HL-60 (cell line): ENCODE results near the gene VOPP1.

Experiments
- DNase-seq, 2 experiments: peaks; one replicate each; pipeline ENCODE4 v3.0.0-alpha.2; 2010 to 2020; ENCODE audit warnings: low read depth in 1 of 2, low spot score in 1 of 2
- H3K27ac ChIP-seq: fragments of 250-450 bp; sonication (Bioruptor Pico); replicated peaks from 2 replicates; pipeline ENCODE4 v1.5.1; 2020; ENCODE audit warnings: mild to moderate bottlenecking, moderate library complexity
- H3K27me3 ChIP-seq: fragments of 250-450 bp; sonication (Bioruptor Pico); 2 replicates; pipeline ENCODE4 v1.5.1; 2021; ENCODE audit warnings: mild to moderate bottlenecking, moderate library complexity; ENCODE audit not compliant: insufficient read depth, poor library complexity, severe bottlenecking
- H3K4me3 ChIP-seq: replicated peaks from 2 replicates; pipeline ENCODE4 v1.5.1; 2011; ENCODE audit warnings: mild to moderate bottlenecking, control low read depth, low read length; ENCODE audit not compliant: insufficient read depth
- GABPA ChIP-seq: IDR thresholded peaks from 2 replicates; pipeline ENCODE4 v1.6.1; 2012; ENCODE audit warnings: low read depth
- POLR2AphosphoS5 ChIP-seq: IDR thresholded peaks from 2 replicates; pipeline ENCODE4 v1.6.1; 2012; ENCODE audit warnings: low read depth
- SPI1 ChIP-seq: IDR thresholded peaks from 2 replicates; pipeline ENCODE4 v1.6.1; 2012; ENCODE audit warnings: low read depth, mild to moderate bottlenecking, borderline replicate concordance
- TF ChIP-seq, protein P1 (sequence below): IDR thresholded peaks from one replicate; pipeline ENCODE4 v1.5.1; 2011; ENCODE audit warnings: low read length, control low read depth, inconsistent platforms; ENCODE audit not compliant: insufficient read depth
- TF ChIP-seq, protein P2 (sequence below): IDR thresholded peaks from 2 replicates; pipeline ENCODE4 v1.6.1; 2012; ENCODE audit warnings: low read depth; ENCODE audit not compliant: insufficient replicate concordance

The VOPP1 gene

DNA sequence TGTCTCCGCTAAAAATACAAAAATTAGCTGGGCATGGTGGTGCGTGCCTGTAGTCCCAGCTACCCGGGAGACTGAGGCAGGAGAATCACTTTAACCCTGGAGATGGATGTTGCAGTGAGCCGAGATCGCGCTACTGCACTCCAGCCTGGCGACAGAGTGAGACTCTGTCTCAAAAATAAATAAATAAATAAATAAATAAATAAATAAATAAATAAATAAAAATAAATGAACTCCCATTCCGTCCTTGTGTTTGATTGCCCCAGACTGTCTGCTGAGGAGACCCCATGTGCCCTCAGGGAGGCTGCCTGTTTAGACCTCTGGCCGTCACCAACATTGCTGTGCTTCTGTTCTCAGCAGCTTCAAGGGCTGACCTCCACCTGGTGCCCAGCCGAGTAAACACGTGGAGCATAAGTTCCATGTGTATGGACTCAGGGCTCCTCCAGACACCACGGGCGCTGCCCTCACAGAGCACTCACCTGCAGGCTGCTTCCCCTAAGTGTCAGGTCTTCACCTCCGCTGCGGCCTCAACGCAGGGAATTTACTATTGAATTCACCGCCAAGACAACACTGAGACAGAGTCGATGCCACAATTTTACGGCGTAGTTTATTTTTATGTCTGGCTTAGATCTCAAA lies 32.0 kb downstream of the VOPP1 start:
- Histone ChIP-seq H3K27ac (no peak overlapping the region), H3K27me3 (no peaks in the 10 kb centered on the region), H3K4me3 (no peak overlapping the region)
- no peak for TF ChIP-seq GABPA
- no peak for TF ChIP-seq SPI1
- TF ChIP-seq, protein P1, sequence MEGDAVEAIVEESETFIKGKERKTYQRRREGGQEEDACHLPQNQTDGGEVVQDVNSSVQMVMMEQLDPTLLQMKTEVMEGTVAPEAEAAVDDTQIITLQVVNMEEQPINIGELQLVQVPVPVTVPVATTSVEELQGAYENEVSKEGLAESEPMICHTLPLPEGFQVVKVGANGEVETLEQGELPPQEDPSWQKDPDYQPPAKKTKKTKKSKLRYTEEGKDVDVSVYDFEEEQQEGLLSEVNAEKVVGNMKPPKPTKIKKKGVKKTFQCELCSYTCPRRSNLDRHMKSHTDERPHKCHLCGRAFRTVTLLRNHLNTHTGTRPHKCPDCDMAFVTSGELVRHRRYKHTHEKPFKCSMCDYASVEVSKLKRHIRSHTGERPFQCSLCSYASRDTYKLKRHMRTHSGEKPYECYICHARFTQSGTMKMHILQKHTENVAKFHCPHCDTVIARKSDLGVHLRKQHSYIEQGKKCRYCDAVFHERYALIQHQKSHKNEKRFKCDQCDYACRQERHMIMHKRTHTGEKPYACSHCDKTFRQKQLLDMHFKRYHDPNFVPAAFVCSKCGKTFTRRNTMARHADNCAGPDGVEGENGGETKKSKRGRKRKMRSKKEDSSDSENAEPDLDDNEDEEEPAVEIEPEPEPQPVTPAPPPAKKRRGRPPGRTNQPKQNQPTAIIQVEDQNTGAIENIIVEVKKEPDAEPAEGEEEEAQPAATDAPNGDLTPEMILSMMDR = no peak
- TF ChIP-seq, protein P2, sequence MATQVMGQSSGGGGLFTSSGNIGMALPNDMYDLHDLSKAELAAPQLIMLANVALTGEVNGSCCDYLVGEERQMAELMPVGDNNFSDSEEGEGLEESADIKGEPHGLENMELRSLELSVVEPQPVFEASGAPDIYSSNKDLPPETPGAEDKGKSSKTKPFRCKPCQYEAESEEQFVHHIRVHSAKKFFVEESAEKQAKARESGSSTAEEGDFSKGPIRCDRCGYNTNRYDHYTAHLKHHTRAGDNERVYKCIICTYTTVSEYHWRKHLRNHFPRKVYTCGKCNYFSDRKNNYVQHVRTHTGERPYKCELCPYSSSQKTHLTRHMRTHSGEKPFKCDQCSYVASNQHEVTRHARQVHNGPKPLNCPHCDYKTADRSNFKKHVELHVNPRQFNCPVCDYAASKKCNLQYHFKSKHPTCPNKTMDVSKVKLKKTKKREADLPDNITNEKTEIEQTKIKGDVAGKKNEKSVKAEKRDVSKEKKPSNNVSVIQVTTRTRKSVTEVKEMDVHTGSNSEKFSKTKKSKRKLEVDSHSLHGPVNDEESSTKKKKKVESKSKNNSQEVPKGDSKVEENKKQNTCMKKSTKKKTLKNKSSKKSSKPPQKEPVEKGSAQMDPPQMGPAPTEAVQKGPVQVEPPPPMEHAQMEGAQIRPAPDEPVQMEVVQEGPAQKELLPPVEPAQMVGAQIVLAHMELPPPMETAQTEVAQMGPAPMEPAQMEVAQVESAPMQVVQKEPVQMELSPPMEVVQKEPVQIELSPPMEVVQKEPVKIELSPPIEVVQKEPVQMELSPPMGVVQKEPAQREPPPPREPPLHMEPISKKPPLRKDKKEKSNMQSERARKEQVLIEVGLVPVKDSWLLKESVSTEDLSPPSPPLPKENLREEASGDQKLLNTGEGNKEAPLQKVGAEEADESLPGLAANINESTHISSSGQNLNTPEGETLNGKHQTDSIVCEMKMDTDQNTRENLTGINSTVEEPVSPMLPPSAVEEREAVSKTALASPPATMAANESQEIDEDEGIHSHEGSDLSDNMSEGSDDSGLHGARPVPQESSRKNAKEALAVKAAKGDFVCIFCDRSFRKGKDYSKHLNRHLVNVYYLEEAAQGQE = no peak
- no peak for TF ChIP-seq POLR2AphosphoS5
- DNase-seq = no peak

DNA sequence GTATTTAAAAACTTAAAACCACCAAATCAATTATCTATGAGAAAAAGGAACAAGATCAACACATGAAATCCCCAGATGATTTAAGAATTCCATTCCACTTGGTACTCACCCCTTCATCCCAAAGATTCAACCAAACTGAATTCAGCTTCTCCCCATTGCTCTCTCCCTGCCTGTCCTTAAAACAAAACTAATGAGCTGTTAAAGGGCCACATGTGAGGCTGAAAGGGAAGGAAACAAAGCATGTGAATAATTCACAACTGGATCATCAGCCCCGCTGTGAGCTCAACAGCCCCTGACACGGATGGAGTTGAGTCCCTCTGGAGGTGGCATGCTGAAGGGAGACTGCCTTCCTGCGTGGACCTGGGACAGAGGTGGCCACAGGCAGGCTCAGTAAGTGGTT lies 32.9 kb downstream of the VOPP1 start:
- TF ChIP-seq POLR2AphosphoS5 = no peak
- Histone ChIP-seq H3K27ac (no peak overlapping the region), H3K27me3 (no peaks in the 10 kb centered on the region), H3K4me3 (no peak overlapping the region)
- DNase-seq = no peak

DNA sequence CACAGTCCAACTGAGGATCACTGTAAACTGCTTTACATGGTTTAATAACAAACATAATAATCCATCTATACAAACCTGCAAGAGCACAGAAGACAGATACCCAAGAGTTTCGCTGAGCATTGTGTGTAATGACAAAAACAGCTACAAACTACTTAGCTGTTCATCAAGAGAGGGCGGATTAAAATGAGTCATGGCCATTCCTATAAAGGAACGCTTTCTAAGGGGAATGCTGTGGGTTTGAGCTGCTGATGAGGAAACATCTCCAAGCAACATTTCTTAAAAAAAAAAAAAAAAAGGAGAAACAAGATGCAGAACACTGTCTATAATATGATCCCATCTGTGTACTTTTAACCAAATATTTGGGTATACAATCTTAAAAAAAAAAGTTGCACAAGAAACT lies 33.8 kb downstream of the VOPP1 start:
- TF ChIP-seq SPI1 = no peak
- H3K27ac ChIP-seq = no peak overlapping the region
- no peaks in the 10 kb centered on the region for H3K27me3 ChIP-seq
- no peak for DNase-seq
- no peak overlapping the region for H3K4me3 ChIP-seq

DNA sequence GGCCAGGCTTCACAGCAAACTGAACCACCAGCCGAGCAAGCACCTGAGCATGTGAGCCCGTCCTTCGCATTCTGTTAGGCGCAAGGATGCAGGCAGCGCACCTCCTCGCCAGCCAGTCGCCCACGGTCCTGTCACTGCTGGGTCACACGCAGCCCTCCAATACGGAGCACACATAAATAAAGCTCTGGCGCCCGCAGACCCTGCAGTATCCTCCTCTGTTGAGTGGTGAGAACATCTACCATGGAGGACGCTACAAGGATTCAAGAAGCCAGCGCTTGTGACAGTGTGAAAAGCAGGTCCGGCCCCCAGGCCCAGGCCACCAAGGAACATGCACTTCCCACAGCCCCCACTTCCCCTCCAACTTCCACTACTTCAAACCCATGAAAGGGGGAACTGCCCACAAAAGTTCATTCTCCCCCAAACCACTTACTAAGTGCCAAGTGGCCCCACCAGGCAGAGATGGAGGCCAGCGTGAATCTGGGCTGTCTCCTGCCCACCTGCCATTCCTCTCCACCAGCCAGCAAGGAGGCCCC lies 34.8 kb downstream of the VOPP1 start:
- Histone ChIP-seq H3K27me3 (no peaks in the 10 kb centered on the region), H3K4me3 (no peak overlapping the region), H3K27ac (no peak overlapping the region)
- peak; percentile 39; the same call in 1 of the 2 replicates for TF ChIP-seq SPI1
- no peak for TF ChIP-seq POLR2AphosphoS5
- DNase-seq = no peak

DNA sequence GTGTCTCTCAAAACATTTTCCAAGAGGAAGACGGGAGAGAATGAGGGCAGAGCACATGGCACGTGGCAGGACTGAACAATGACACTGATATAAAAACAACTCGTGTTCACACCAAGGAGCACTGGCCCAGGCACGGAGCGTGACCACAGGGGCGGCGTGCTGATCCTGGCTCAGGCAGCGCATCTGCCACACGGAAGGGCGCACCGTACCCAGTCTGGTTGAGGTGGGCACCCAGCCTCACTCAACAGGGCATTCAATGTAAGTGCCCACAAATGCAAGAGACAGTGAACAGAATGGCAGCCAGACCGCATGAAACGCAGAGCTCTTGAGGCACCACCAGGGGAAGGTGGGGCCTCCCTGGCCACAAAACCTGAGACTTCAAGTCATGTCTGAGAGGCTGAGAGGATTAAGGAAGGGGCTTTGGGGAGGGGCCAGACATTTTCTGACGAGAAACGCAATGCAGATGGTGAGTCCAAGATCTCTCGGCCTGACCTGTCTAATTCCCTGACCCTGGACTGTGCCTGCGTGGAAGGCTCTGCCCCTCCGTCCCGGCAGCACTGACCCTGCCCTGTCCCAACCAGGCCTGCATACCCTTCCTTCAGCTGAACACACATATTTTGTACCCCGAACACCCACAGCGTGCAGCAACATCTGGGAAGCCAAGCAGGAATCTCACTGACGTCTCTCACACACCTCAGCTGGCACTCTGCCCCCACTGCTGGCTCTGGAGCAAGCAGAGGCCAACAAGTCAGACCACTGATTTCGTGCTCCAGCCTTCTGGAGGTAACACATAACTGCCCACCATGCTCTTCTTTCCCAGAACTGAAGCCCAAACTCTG lies 35.5 kb downstream of the VOPP1 start:
- TF ChIP-seq POLR2AphosphoS5 = no peak
- no peak for TF ChIP-seq SPI1
- Histone ChIP-seq H3K27me3 (no peaks in the 10 kb centered on the region), H3K4me3 (no peak overlapping the region), H3K27ac (no peak overlapping the region)
- no peak for DNase-seq

DNA sequence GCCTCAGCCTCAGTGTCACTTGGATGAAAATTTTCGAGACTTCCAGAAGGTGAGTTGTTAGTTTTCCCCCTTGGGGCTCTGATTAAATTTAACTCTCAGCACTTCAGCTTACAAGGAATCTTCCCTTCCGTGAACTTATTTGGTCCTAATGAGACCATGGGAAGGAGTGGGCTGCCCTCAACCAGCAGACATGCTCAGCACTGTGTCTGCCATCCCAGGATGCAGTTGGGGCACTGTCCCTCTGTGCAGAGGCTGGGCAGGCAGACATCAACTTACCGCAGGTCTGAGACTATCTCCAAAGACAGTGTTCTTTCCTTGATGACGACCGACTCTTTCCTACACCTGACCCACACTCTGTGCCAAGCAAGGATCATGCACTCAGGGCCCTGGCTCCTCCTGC lies 36.7 kb downstream of the VOPP1 start:
- no peak overlapping the region for H3K4me3 ChIP-seq
- no peaks in the 10 kb centered on the region for H3K27me3 ChIP-seq
- no peak for DNase-seq
- TF ChIP-seq, protein P1 = no peak
- TF ChIP-seq GABPA (no peak), POLR2AphosphoS5 (no peak)
- H3K27ac ChIP-seq = no peak overlapping the region
